T-cell (primary cell): ENCODE data around the gene NKX2-3. TPM values are rescaled to one million over a fixed set of nuclear protein-coding genes. Genes with fewer than 3 reads are reported as not detected.
A peak's percentile ranks its signal among the peaks of the same experiment; 100 is the strongest.

Experiments used
- ATAC-seq, 4 experiments: fragments of 200-7000 bp in 3 of 4; fragments of 150-1000 bp in 1 of 4; cut with Tn5 transposase; replicated peaks in 1 of 4; 1 replicate in 3 of 4; 2 replicates in 1 of 4; pipeline ENCODE4 v1.10.0; 2021; ENCODE audit warnings: moderate library complexity in 3 of 4, mild to moderate bottlenecking in 2 of 4, moderate number of reproducible peaks in 1 of 4
- CTCF ChIA-PET, 2 donors: fragments of 300-600 bp; sonication (Branson Sonifier 250); formaldehyde crosslinking; loops; one replicate each; lab custom pipeline; 2022; ENCODE audit warnings: antibody characterized with exemption in 2 of 2; lab: Charles Lee
- POLR2A ChIA-PET, 2 donors: fragments of 300-600 bp; sonication (Branson Sonifier 250); formaldehyde crosslinking; loops; one replicate each; lab custom pipeline; 2022; ENCODE audit warnings: antibody characterized with exemption in 2 of 2; lab: Charles Lee
- DNase-seq, 35 experiments: peaks; one replicate each; pipeline versions ENCODE4 v3.0.0 to v3.0.0-alpha.2; 2013 to 2023
- H3K27ac ChIP-seq: one replicate; pipeline ENCODE4 v1.5.1; 2013; ENCODE audit warnings: low read length
- H3K27me3 ChIP-seq, 2 experiments: replicated peaks in 1 of 2; 1 replicate in 1 of 2; 2 replicates in 1 of 2; pipeline versions ENCODE4 v1.6.1 to v1.7.0; 2013; ENCODE audit warnings: low read length in 1 of 2, mixed read lengths in 1 of 2; ENCODE audit not compliant: control insufficient read depth in 2 of 2, insufficient read depth in 2 of 2; ENCODE audit errors: extremely low read depth in 1 of 2
- H3K36me3 ChIP-seq, 2 donors: 1 replicate in 1 of 2; 2 replicates in 1 of 2; pipeline versions ENCODE4 v1.6.1 to v1.7.0; 2013; ENCODE audit warnings: low read length in 1 of 2; ENCODE audit not compliant: control insufficient read depth in 2 of 2, insufficient read depth in 1 of 2; ENCODE audit errors: extremely low read depth in 1 of 2
- H3K4me1 ChIP-seq, 2 experiments: 1 replicate in 1 of 2; 2 replicates in 1 of 2; pipeline versions ENCODE4 v1.6.1 to v1.7.0; 2013; ENCODE audit warnings: low read length in 2 of 2, mixed read lengths in 1 of 2; ENCODE audit not compliant: insufficient read depth in 2 of 2, control insufficient read depth in 1 of 2; ENCODE audit errors: extremely low read depth in 1 of 2
- H3K4me3 ChIP-seq, 2 donors: 1 replicate in 1 of 2; 2 replicates in 1 of 2; pipeline versions ENCODE4 v1.5.1 to v1.7.0; 2013; ENCODE audit warnings: mild to moderate bottlenecking in 2 of 2, low read length in 1 of 2, moderate library complexity in 1 of 2; ENCODE audit not compliant: control insufficient read depth in 1 of 2; ENCODE audit errors: extremely low read depth in 1 of 2
- H3K9me3 ChIP-seq: 2 replicates; pipeline ENCODE4 v1.7.0; 2013
- H3K27ac Mint-ChIP-seq, 2 donors: one replicate each; pipeline ENCODE4 v1.8.0; 2020 to 2021; ENCODE audit warnings: mild to moderate bottlenecking in 2 of 2, mixed read lengths in 2 of 2
- H3K27me3 Mint-ChIP-seq, 2 donors: one replicate each; pipeline ENCODE4 v1.8.0; 2021 to 2022; ENCODE audit warnings: mixed read lengths in 2 of 2
- H3K36me3 Mint-ChIP-seq: one replicate; pipeline ENCODE4 v1.8.0; 2021; ENCODE audit warnings: mixed read lengths
- H3K4me1 Mint-ChIP-seq, 3 donors: one replicate each; pipeline ENCODE4 v1.8.0; 2020 to 2022; ENCODE audit warnings: mixed read lengths in 3 of 3, mild to moderate bottlenecking in 1 of 3
- H3K4me3 Mint-ChIP-seq, 3 donors: one replicate each; pipeline ENCODE4 v1.8.0; 2020 to 2022; ENCODE audit warnings: mild to moderate bottlenecking in 3 of 3, mixed read lengths in 3 of 3, moderate library complexity in 3 of 3
- H3K9me3 Mint-ChIP-seq, 3 donors: one replicate each; pipeline ENCODE4 v1.8.0; 2020 to 2022; ENCODE audit warnings: mixed read lengths in 3 of 3
- WGBS: methylation state at CpG from one replicate; pipeline ENCODE4 v1.1.5; 2013; ENCODE audit warnings: missing lambda C conversion rate; ENCODE audit not compliant: insufficient coverage; 5-methylcytosine and 5-hydroxymethylcytosine counted together
- total RNA-seq, 35 experiments: library from RNA in 6 of 35; stranded (reverse) in 6 of 35; fragments of 120-200 nt in 1 of 35; gene quantifications; one replicate each; pipeline versions ENCODE4 v1.2.1 to v1.2.4 and lab custom pipeline; 2013 to 2026

NKX2-3 gene
- total RNA-seq, 5 donors from 2014 or later (not counting 1 experiment from before 2014, with no cell fraction given): 0.15 TPM; not detected in 4

DNA sequence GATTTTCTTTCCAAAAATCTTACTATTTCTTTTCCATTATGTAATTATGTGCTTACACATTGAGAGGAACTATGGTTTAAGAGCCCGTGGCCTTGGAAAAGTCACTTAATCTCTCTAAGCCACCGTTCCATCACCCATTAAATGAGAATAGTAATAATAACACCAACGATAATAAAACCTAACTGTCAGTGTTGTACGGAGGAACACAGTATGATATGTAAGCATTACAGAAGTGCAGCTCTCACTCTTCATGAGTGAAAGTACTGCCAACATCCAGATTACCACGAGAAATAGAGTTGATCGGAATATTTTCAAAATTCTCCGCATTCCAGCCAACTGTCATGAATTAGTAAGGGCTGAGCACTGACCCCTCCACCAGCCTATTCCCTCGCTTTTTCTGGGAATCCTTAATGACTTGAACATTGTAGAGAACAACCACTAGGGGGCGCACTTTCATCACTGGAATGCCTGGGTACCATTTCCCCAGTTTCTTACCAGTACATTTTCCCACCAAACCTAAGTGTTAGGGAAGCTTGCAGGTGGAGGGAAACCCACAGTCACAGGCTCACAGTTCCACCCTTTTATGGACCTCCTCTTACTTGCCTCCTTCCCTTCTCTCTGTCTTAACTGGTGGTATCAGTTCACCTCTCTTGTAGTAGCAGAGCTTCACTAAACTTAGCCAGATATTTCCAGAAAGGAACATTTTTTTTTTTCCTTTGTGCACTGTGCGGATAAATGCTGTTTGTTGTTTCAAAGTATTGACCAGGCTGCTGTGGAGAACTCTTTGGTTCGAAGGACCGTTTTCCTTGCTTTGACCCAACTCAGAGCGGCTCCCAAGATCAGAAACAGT, 27.8 kb downstream of the NKX2-3 start:
- Histone ChIP-seq H3K27me3 (peaks cover 0 to 3% of the 10 kb centered on the region in 2 experiments), H3K27ac (no peak overlapping the region), H3K4me3 (no peak overlapping the region), H3K4me1 (peaks cover 0 to 3% of the 10 kb centered on the region in 2 experiments), H3K9me3 (no peaks in the 10 kb centered on the region), H3K36me3 (no peaks in the 10 kb centered on the region)
- peaks cover 15 to 24% of the 10 kb centered on the region in 2 donors for H3K27me3 Mint-ChIP-seq
- no CpG with 5 or more reads among the region's 13 CpGs for WGBS
- H3K4me3 Mint-ChIP-seq: no peak overlapping the region
- H3K36me3 Mint-ChIP-seq: no peaks in the 10 kb centered on the region
- POLR2A ChIA-PET: no interaction called here
- H3K9me3 Mint-ChIP-seq: no peaks in the 10 kb centered on the region
- ATAC-seq (no peak), DNase-seq (peak in 19 of 35 experiments; percentile 4 to 62 (median 14))
- CTCF ChIA-PET: interaction anchor here (0.6 to 0.7 kb wide), 2 partner anchors 16 to 65 kb away, joined by 3 to 6 read pairs; no protein-coding TSS in a partner anchor
- H3K27ac Mint-ChIP-seq: no peak overlapping the region
- H3K4me1 Mint-ChIP-seq: peaks cover 0 to 9% (median 7%) of the 10 kb centered on the region in 3 donors

DNA sequence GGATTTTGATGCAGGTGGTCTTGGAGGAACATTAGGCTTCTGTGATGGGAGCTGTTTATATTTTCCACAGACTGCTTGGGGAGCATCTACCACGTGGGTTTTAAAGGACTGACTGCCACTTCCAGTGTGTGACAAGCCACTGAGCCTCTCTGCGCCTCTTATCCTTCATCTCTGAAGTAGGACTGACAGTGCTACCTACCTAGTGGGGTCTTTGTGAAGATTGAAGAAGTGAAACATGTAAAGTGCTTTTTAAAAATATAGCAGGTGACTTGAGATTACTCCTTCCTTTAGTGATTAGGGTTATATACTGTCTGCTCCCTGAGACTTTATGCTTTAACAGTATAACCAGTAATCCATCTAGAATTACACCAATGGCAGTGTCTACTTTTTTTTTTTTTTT, 29.9 kb downstream of the NKX2-3 start:
- 67% methylated on average over 1 of the region's 2 CpGs for WGBS
- Histone ChIP-seq H3K27ac (no peak overlapping the region), H3K9me3 (no peaks in the 10 kb centered on the region), H3K27me3 (peaks cover 0 to 6% of the 10 kb centered on the region in 2 experiments), H3K4me3 (no peak overlapping the region), H3K36me3 (no peaks in the 10 kb centered on the region), H3K4me1 (no peaks in the 10 kb centered on the region)
- Mint-ChIP-seq H3K36me3 (no peaks in the 10 kb centered on the region), H3K27ac (no peak overlapping the region), H3K27me3 (peaks cover 21 to 29% of the 10 kb centered on the region in 2 donors), H3K4me3 (no peak overlapping the region), H3K9me3 (no peaks in the 10 kb centered on the region), H3K4me1 (no peaks in the 10 kb centered on the region)
- ChIA-PET CTCF (interaction anchor here (0.7 kb wide), 2 partner anchors 45 to 902 kb away, joined by 3 to 5 read pairs; no protein-coding TSS in a partner anchor), POLR2A (no interaction called here)
- no peak for ATAC-seq
- no peak for DNase-seq

DNA sequence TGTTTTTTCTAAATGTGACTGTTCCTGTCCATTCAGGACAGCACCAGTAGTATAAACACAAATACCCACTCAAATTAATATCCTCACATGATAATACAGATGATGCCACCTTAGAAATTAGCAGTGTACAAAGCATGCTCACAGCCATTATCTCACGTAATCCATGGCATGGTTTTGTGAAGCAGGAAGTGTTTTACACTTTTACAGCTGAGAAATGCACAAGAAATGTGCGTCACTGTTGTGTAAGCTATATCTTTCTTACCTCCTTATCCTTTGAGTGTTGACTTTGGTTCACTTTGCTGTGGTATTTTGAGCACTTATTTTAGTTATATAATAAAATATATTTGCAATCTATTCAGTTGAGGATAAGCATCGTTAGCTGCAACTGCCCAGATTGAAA, 31.6 kb downstream of the NKX2-3 start:
- no peak overlapping the region for H3K4me3 ChIP-seq
- Mint-ChIP-seq H3K4me3 (no peak overlapping the region), H3K4me1 (no peaks in the 10 kb centered on the region), H3K27me3 (peaks cover 28 to 32% of the 10 kb centered on the region in 2 donors), H3K36me3 (no peaks in the 10 kb centered on the region), H3K9me3 (no peaks in the 10 kb centered on the region), H3K27ac (no peak overlapping the region)
- no peak overlapping the region for H3K27ac ChIP-seq
- no peak for DNase-seq
- CTCF ChIA-PET: no interaction called here
- H3K36me3 ChIP-seq: no peaks in the 10 kb centered on the region
- POLR2A ChIA-PET: no interaction called here
- ATAC-seq: no peak
- no peaks in the 10 kb centered on the region for H3K4me1 ChIP-seq
- no CpG with 5 or more reads among the region's 3 CpGs for WGBS
- no peaks in the 10 kb centered on the region for H3K9me3 ChIP-seq
- peaks cover 0 to 9% of the 10 kb centered on the region in 2 experiments for H3K27me3 ChIP-seq

- POLR2A ChIA-PET: no interaction called here
Measured at GRCh38 chr10:99565166-99565565, 32.4 kb downstream of the NKX2-3 start.

GRCh38 chr10:99569253-99569939, 36.7 kb downstream of the NKX2-3 start:
- H3K27me3 ChIP-seq: peaks cover 0 to 12% of the 10 kb centered on the region in 2 experiments
- no peaks in the 10 kb centered on the region for H3K36me3 Mint-ChIP-seq
- peaks cover 20 to 35% of the 10 kb centered on the region in 2 donors for H3K27me3 Mint-ChIP-seq
- no peak for DNase-seq
- ChIA-PET CTCF (no interaction called here), POLR2A (no interaction called here)
- WGBS: 90% methylated on average over 6 of the region's 11 CpGs
- ATAC-seq: no peak
- no peak overlapping the region for H3K4me3 ChIP-seq
- H3K27ac ChIP-seq: no peak overlapping the region
- H3K4me3 Mint-ChIP-seq: no peak overlapping the region
- no peak overlapping the region for H3K27ac Mint-ChIP-seq
- H3K4me1 Mint-ChIP-seq: no peaks in the 10 kb centered on the region
- H3K4me1 ChIP-seq: no peaks in the 10 kb centered on the region
- H3K9me3 ChIP-seq: no peaks in the 10 kb centered on the region
- H3K36me3 ChIP-seq: no peaks in the 10 kb centered on the region
- H3K9me3 Mint-ChIP-seq: no peaks in the 10 kb centered on the region

More at GRCh38 chr10:99565166-99565565, 32.4 kb downstream of the NKX2-3 start:
- no peak overlapping the region for H3K27ac ChIP-seq
- Mint-ChIP-seq H3K36me3 (no peaks in the 10 kb centered on the region), H3K9me3 (no peaks in the 10 kb centered on the region), H3K27ac (no peak overlapping the region), H3K4me3 (no peak overlapping the region), H3K27me3 (peaks cover 32 to 34% of the 10 kb centered on the region in 2 donors), H3K4me1 (no peaks in the 10 kb centered on the region)
- CTCF ChIA-PET: interaction anchor here (0.6 to 0.7 kb wide), 2 partner anchors 13 to 102 kb away, joined by 3 to 5 read pairs; no protein-coding TSS in a partner anchor
- H3K9me3 ChIP-seq: no peaks in the 10 kb centered on the region
- no peak overlapping the region for H3K4me3 ChIP-seq
- ATAC-seq (no peak), DNase-seq (no peak)
- no peaks in the 10 kb centered on the region for H3K4me1 ChIP-seq
- H3K36me3 ChIP-seq: no peaks in the 10 kb centered on the region
- no CpG with 5 or more reads among the region's 4 CpGs for WGBS
- peaks cover 0 to 9% of the 10 kb centered on the region in 2 experiments for H3K27me3 ChIP-seq

DNA sequence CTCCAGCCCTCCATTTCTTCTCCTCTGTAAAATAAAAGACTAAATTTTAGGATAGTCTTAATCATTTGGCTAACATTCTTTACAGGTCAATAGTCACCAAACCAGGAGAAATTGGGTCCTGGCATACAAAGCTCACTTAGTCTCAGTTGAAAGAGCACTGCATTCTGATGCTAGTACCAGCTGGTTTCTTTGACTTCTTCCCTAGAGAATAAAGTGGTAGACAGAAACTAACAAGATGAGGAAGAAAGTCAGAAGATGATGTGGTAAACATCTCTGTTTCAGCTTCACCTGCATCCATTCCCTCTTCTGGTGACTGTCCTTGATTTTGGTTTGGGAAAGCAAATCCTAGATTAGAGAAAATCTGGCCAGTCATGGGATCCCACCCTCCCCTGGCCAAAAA, 37.2 kb downstream of the NKX2-3 start:
- H3K4me1 Mint-ChIP-seq: no peaks in the 10 kb centered on the region
- ChIA-PET POLR2A (no interaction called here), CTCF (no interaction called here)
- H3K27ac Mint-ChIP-seq: no peak overlapping the region
- no peak for DNase-seq
- no peaks in the 10 kb centered on the region for H3K9me3 Mint-ChIP-seq
- ATAC-seq: no peak
- H3K9me3 ChIP-seq: no peaks in the 10 kb centered on the region
- H3K4me1 ChIP-seq: no peaks in the 10 kb centered on the region
- H3K27me3 ChIP-seq: peaks cover 0 to 12% of the 10 kb centered on the region in 2 experiments
- peaks cover 20 to 35% of the 10 kb centered on the region in 2 donors for H3K27me3 Mint-ChIP-seq
- H3K4me3 ChIP-seq: no peak overlapping the region
- H3K27ac ChIP-seq: no peak overlapping the region
- no peaks in the 10 kb centered on the region for H3K36me3 Mint-ChIP-seq
- no peak overlapping the region for H3K4me3 Mint-ChIP-seq
- H3K36me3 ChIP-seq: no peaks in the 10 kb centered on the region
